ENCODE results near the gene KCNC4.

- TF ChIP-seq PHF8 (IDR thresholded peaks at IDR 0.05; ENCODE audit: borderline replicate concordance, low read depth) (no peak), CTCF (IDR thresholded peaks at IDR 0.05) (no peak), EP300 (IDR thresholded peaks at IDR 0.05) (no peak), CHD2 (IDR thresholded peaks at IDR 0.05; ENCODE audit: low read length, partially characterized antibody) (no peak), FOSL2 (IDR thresholded peaks at IDR 0.05) (no peak), FOSL2 (CRISPR knock-in tag; IDR thresholded peaks at IDR 0.05) (no peak), RAD21 (conservative IDR thresholded peaks at IDR 0.05 in 1 of 2, IDR thresholded peaks at IDR 0.05 in 1 of 2) (no peak), MAX (IDR thresholded peaks at IDR 0.05) (no peak)
Measured at GRCh38 chr1:110166861-110167260, 43.3 kb upstream of the KCNC4 start.

Measured in A549 (cell line).